CD14-positive monocyte (primary cell): ENCODE results near the gene CAMK1D. TPM values are rescaled to one million over a fixed set of nuclear protein-coding genes. Genes with fewer than 3 reads are reported as not detected.

ENCODE experiments used
- DNase-seq, 3 donors: peaks; one replicate each; pipeline ENCODE4 v3.0.0-alpha.2; 2011 to 2022
- H2AFZ ChIP-seq: 2 replicates; pipeline ENCODE4 v1.6.0; 2012; ENCODE audit warnings: mild to moderate bottlenecking, low read depth, low read length, inconsistent platforms; ENCODE audit not compliant: insufficient read depth, poor library complexity, severe bottlenecking
- H3K27ac ChIP-seq, 2 donors: 1 replicate in 1 of 2; 2 replicates in 1 of 2; pipeline ENCODE4 v1.5.1; 2012 to 2013; ENCODE audit warnings: low read length in 2 of 2, control low read depth in 1 of 2, inconsistent platforms in 1 of 2, low read depth in 1 of 2, mild to moderate bottlenecking in 1 of 2
- H3K27me3 ChIP-seq, 2 donors: one replicate each; pipeline versions ENCODE4 v1.6.0 to v1.6.1; 2011 to 2013; ENCODE audit warnings: low read length in 2 of 2; ENCODE audit not compliant: control insufficient read depth in 2 of 2, insufficient read depth in 2 of 2
- H3K36me3 ChIP-seq, 2 donors: replicated peaks in 1 of 2; 1 replicate in 1 of 2; 2 replicates in 1 of 2; pipeline versions ENCODE4 v1.5.1 to v1.6.1; 2012 to 2013; ENCODE audit warnings: low read length in 2 of 2, control low read depth in 1 of 2, inconsistent platforms in 1 of 2, mild to moderate bottlenecking in 1 of 2; ENCODE audit not compliant: insufficient read depth in 2 of 2, control insufficient read depth in 1 of 2
- H3K4me1 ChIP-seq, 2 donors: 1 replicate in 1 of 2; 2 replicates in 1 of 2; pipeline versions ENCODE4 v1.5.1 to v1.6.1; 2012 to 2013; ENCODE audit warnings: low read length in 2 of 2, control low read depth in 1 of 2, inconsistent platforms in 1 of 2, mild to moderate bottlenecking in 1 of 2, moderate library complexity in 1 of 2; ENCODE audit not compliant: insufficient read depth in 2 of 2, control insufficient read depth in 1 of 2
- H3K4me2 ChIP-seq: replicated peaks from 2 replicates; pipeline ENCODE3; 2012; ENCODE audit warnings: low read length, moderate library complexity, mild to moderate bottlenecking; ENCODE audit not compliant: poor library complexity, severe bottlenecking; ENCODE audit errors: extremely low read depth
- H3K4me3 ChIP-seq, 3 experiments: fragments of 200-600 bp in 1 of 3; sonication (generic) in 1 of 3; replicated peaks in 1 of 3; 1 replicate in 2 of 3; 2 replicates in 1 of 3; pipeline ENCODE4 v1.5.1; 2011 to 2013; ENCODE audit warnings: low read length in 3 of 3, mild to moderate bottlenecking in 3 of 3, control low read depth in 2 of 3, low read depth in 2 of 3, inconsistent platforms in 1 of 3, moderate library complexity in 1 of 3
- H3K79me2 ChIP-seq: 2 replicates; pipeline ENCODE4 v1.6.0; 2012; ENCODE audit warnings: mild to moderate bottlenecking, control low read depth, inconsistent platforms, low read length, moderate library complexity; ENCODE audit not compliant: insufficient read depth
- H3K9ac ChIP-seq: 2 replicates; pipeline ENCODE4 v1.6.0; 2017; ENCODE audit warnings: low read length, mild to moderate bottlenecking; ENCODE audit not compliant: insufficient read depth, poor library complexity, severe bottlenecking
- H3K9me3 ChIP-seq, 2 donors: replicated peaks in 1 of 2; 1 replicate in 1 of 2; 2 replicates in 1 of 2; pipeline versions ENCODE4 v1.5.1 to v1.6.1; 2012 to 2013; ENCODE audit warnings: low read length in 2 of 2, control low read depth in 1 of 2; ENCODE audit not compliant: control insufficient read depth in 1 of 2, insufficient read depth in 1 of 2
- H4K20me1 ChIP-seq: 2 replicates; pipeline ENCODE4 v1.6.0; 2012; ENCODE audit warnings: mild to moderate bottlenecking, low read length, control low read depth, moderate library complexity; ENCODE audit not compliant: insufficient read depth
- H3K27ac Mint-ChIP-seq, 7 donors: one replicate each; pipeline ENCODE4 v1.8.0; 2020; ENCODE audit warnings: mild to moderate bottlenecking in 7 of 7, mixed read lengths in 7 of 7, moderate library complexity in 6 of 7, inconsistent platforms in 2 of 7
- H3K27me3 Mint-ChIP-seq, 3 donors: one replicate each; pipeline ENCODE4 v1.8.0; 2021 to 2022; ENCODE audit warnings: low read depth in 3 of 3, mild to moderate bottlenecking in 3 of 3, mixed read lengths in 3 of 3, moderate library complexity in 3 of 3, inconsistent platforms in 1 of 3
- H3K36me3 Mint-ChIP-seq, 2 donors: one replicate each; pipeline ENCODE4 v1.8.0; 2020; ENCODE audit warnings: mixed read lengths in 2 of 2, inconsistent platforms in 1 of 2, mild to moderate bottlenecking in 1 of 2
- H3K4me1 Mint-ChIP-seq: one replicate; pipeline ENCODE4 v1.8.0; 2020; ENCODE audit warnings: mild to moderate bottlenecking, mixed read lengths
- H3K4me3 Mint-ChIP-seq, 2 donors: one replicate each; pipeline ENCODE4 v1.8.0; 2020; ENCODE audit warnings: mild to moderate bottlenecking in 2 of 2, mixed read lengths in 2 of 2, moderate library complexity in 1 of 2
- H3K9me3 Mint-ChIP-seq, 7 donors: one replicate each; pipeline ENCODE4 v1.8.0; 2020 to 2022; ENCODE audit warnings: mixed read lengths in 7 of 7, mild to moderate bottlenecking in 6 of 7, moderate library complexity in 6 of 7, inconsistent platforms in 2 of 7
- CTCF ChIP-seq: fragments of 200-600 bp; IDR thresholded peaks from one replicate; pipeline ENCODE4 v1.8.0; 2022; ENCODE audit warnings: antibody characterized with exemption, mild to moderate bottlenecking
- WGBS: methylation state at CpG from one replicate; pipeline ENCODE4 v1.1.5; 2013; ENCODE audit warnings: missing lambda C conversion rate; ENCODE audit not compliant: insufficient coverage; 5-methylcytosine and 5-hydroxymethylcytosine counted together
- intact Hi-C, 2 donors: fragments of 100-400 bp; cut with micrococcal nuclease; formaldehyde crosslinking; loops; one replicate each; pipeline versions ENCODE4 v1.15.0 to v1.15.1; 2023
- polyA plus RNA-seq, 3 donors: library from polyadenylated mRNA; depleted of rRNA in 1 of 3; unstranded in 2 of 3; stranded (reverse) in 1 of 3; fragments of 300-500 nt in 2 of 3; fragments of >200 nt in 1 of 3; fragmentation: Illumina TruSeq in 2 of 3; gene quantifications; 1 replicate in 2 of 3; 2 replicates in 1 of 3; pipeline ENCODE4 v1.2.3, GENCODE V29; 2012 to 2021

Gene CAMK1D
- polyA plus RNA-seq, 3 donors = 6.7 to 11.8 (median 7.1) TPM

- no peaks in the 10 kb centered on the region for H3K36me3 Mint-ChIP-seq
- Histone ChIP-seq H3K27me3 (no peaks in the 10 kb centered on the region), H3K4me2 (no peak overlapping the region), H3K9ac (no peak overlapping the region), H3K4me1 (no peaks in the 10 kb centered on the region), H3K36me3 (no peaks in the 10 kb centered on the region), H2AFZ (no peak overlapping the region), H3K27ac (no peak overlapping the region), H3K9me3 (no peaks in the 10 kb centered on the region), H4K20me1 (no peaks in the 10 kb centered on the region), H3K79me2 (no peaks in the 10 kb centered on the region), H3K4me3 (no peak overlapping the region)
- no peak for TF ChIP-seq CTCF
- no peaks in the 10 kb centered on the region for H3K4me1 Mint-ChIP-seq
- 91% methylated on average over 5 of the region's 7 CpGs for WGBS
- H3K27me3 Mint-ChIP-seq = peaks cover 6 to 10% (median 7%) of the 10 kb centered on the region in 3 donors
- DNase-seq = no peak
- H3K4me3 Mint-ChIP-seq = no peak overlapping the region
- intact Hi-C loops = no loop called here
- peaks cover 0 to 5% (median 0%) of the 10 kb centered on the region in 7 donors for H3K9me3 Mint-ChIP-seq
- H3K27ac Mint-ChIP-seq = no peak overlapping the region
Measured at GRCh38 chr10:12340371-12340770, 9.0 kb upstream of the CAMK1D start.

- DNase-seq = no peak
- Histone ChIP-seq H3K27ac (no peak overlapping the region), H3K9me3 (no peaks in the 10 kb centered on the region), H2AFZ (no peak overlapping the region), H3K36me3 (no peaks in the 10 kb centered on the region), H3K4me2 (no peak overlapping the region), H3K4me1 (no peaks in the 10 kb centered on the region), H3K9ac (no peak overlapping the region), H3K79me2 (no peaks in the 10 kb centered on the region), H3K4me3 (no peak overlapping the region), H4K20me1 (no peaks in the 10 kb centered on the region), H3K27me3 (no peaks in the 10 kb centered on the region)
- Mint-ChIP-seq H3K27me3 (peaks cover 6 to 10% (median 7%) of the 10 kb centered on the region in 3 donors), H3K9me3 (peaks cover 0 to 5% (median 0%) of the 10 kb centered on the region in 7 donors), H3K4me1 (no peaks in the 10 kb centered on the region), H3K4me3 (no peak overlapping the region), H3K36me3 (no peaks in the 10 kb centered on the region), H3K27ac (no peak overlapping the region)
- TF ChIP-seq CTCF = no peak
- WGBS = 33% methylated on average over 5 of the region's 6 CpGs
- intact Hi-C loops = no loop called here
Measured at GRCh38 chr10:12340937-12341336, 8.4 kb upstream of the CAMK1D start.
